ENCODE data around the gene SEC14L1.

Gene SEC14L1

DNA sequence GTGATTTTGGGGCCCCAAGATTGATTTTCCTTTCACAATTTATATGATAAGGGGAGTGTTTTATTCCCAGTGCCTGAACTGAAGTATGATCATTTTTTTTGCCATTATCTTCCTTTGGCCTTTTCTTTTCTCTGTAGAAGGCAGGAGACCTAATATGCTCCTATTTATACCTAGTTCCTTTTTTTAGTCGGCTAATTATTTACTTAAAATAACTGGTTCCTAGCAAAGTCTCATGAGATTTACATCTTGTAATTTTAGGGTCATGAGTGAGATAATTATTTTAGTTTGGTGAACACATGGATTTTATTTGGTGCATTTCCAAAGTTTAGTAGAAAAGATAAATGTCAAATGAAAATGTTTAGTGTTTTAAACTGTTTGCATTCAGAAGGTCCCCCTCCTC, 24.8 kb downstream of the SEC14L1 start:
- no peak for DNase-seq

DNA sequence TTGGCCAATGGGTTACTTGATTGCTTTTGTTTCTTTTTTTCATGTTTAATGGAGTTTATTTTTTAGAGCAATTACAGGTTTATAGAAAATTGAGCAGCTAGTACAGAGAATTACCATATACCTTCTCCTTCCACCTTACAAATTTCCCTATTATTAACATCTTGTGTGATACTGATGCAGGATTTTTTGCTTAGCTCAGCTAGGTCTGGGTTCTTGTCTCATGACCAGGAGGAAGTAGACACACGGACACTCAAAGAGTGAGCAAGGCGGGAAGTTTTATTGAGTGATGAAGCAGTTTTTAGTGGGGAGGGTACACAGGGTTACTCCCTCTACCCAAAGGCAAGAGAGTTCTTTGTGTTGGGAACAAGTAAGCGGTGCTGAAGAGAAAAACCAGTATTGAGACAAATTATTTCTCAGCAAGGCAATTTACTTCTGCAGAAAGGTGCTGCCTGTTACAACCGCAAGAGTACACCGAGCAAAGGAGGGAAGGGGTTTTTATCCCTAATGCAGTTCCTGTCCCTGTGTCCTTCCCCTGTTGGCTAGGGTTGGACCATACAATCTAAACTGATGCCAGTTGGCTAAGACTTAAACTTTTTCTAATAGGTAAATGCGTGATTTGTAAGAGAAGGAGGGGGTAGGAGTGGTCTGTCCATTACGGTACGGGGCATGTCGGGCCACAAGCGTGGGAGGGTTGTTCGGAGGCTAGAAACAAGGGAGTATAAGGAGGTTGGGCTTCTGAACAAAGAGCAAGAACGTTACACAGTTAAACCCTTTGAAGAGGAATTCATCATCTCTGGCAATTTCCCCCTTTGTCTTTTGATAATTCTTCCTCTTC, 26.9 kb downstream of the SEC14L1 start:
- DNase-seq: no peak

DNA sequence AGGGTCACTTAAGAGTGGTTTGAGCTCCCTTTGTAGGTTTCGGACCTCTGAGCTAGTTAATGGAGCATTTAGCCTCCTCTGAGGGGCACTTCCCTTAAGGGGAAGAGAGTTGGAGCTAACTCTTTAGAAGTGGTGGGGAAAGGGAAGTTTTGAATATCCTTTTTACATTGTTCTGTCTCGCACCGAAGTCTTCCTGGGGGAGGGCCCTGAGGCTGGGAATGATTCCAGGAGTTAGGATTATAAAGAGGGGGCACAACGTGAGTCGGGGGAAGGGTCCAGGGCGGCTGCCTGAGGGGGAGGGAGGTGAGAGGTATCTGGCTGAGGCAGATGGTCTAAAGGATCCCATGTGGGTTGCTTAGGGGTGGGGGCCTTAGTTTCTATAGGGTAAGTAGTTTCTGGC, 32.3 kb downstream of the SEC14L1 start:
- no peak for DNase-seq

DNA sequence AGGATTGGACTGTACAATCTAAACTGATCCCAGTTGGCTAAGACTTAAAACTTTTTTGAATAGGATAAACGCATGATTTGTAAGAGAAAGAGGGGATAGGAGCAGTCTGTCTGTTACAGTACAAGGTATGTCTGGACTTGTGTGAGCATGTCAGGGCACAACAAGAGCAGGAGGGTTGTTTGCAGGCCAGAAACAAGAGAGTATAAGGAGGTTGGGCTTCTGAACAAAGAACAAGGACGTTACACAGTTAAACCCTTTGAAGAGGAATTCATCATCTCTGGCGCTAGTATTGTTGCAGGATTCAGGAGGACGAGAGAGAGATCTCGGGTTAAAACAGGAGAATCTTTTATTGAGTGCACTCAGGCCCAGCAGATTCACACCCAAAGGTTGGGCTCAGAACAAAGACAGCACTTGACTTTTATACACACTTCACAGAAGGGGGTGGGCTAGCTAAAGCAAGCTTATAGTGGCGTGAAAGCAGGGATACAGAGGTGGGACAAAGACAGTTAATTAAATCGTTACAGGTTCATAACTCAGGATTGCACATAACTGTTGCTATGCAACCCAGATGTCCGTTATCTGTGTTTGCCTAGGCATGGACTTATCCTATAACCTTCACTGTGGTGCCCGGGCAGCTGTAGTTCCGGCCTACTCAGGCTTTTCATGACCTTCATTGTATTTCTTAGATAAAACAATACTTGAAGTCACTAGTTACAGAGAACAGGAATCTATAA, 34.3 kb downstream of the SEC14L1 start:
- DNase-seq: no peak

DNA sequence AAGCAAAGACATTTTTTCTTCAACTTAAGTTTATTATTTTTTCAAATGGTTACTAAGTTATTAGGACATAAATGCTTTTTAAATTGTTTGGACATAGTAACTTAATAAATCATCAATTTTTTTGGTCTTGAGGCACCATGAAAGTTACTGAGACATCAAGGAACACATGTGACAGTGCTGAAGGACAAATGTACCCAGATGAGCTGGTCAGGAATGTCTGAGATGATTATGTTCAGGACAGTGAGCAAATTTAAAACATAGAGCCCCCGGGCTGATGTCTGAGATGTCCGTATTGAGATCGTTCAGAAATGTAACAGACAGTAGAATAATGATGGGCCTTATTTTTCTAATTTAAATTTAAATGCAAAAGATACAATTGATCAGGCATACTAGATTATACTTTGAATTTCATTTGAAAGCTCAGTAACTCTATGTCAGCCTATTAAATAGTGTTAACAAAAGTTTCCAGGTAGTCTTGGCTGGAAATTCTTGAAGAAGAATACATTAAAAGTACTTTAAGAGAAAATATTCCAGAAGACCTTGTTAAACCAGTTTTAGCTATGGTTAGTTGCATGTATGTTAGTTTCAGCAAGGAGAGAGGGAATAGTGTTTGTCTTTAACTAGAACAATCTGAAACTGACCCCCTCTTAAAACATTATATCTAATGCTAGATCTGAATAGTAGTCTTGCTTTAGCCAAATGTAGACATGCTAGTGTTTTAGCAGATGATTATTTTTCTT, 36.4 kb downstream of the SEC14L1 start:
- no peak for DNase-seq

DNA sequence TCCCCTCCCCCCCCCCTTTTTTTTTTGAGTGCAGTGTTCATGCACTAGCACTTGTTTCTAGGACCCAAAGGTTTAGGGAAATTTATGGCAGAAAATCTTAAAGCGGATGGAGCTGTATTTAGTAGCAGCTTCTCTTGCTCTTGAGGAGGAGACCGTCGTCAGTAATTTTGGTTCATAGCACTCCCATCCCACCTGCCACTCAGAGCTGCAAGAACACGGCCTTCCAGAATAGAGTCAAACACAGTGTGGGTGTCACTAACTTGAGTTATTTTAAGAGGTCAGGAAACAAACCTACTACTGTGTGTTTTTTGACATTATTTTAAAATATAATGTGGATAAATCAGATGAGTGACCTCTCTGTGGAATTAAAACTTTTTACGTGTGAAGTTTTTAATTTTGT, 37.3 kb downstream of the SEC14L1 start:
- no peak for DNase-seq

DNA sequence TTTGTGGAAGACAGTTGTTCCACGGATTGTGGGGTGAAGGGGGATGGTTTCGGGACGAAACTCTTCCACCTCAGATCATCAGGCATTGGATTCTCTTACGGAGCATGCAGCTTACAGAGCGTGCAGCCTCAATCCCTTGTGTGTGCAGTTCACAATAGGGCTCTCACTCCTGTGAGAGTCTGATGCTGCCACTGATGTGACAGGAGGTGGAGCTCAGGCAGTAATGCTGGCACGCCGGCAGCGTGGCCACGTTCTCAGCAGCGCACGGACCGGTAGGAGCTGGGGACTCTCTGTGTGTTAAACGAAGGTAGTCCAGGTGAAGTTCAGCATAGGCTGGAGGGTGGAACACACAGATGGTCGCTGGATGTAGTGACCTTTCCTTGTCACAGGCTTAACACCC, 37.8 kb downstream of the SEC14L1 start:
- no peak for DNase-seq

DNA sequence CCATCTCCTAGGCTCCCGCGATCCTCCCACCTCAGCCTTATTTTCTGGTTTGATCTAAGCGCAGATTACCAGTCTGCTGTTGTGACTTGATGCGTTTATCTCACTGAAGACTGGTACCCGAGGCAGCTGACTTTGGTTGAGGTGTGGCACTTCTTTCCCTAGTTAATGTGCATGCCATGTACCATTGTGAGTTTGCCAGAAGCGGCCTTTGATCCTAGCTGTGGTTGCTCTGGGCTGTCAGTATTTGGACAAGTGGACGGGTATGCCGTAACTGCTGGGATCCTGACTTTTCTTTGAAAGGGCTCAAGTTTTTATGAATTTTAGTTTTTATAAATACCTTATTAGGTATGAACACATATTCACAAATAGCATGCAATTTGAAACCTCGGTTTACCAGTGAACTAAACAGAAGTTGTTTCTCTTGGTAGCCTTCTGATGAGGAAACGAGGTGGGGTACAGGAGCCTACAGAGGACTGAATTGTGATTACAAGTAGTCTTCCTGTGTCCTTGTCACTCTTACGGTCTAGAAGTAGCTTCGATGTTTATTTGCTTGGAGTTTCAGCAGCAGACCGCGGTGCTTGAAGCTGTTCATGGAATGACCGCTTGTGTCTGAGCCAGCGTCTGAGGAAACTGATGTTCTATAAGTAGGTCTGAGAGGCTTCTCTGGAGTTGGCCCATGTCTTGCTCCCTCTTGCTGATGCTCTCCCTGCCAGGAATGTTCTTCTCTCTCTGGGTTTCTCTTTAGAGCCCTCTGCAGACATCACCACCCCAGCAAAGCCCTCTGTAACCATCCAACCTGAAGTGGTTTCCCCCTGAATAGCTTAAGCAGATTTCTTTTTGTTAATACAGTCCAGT, 40.0 kb downstream of the SEC14L1 start:
- DNase-seq: no peak

DNA sequence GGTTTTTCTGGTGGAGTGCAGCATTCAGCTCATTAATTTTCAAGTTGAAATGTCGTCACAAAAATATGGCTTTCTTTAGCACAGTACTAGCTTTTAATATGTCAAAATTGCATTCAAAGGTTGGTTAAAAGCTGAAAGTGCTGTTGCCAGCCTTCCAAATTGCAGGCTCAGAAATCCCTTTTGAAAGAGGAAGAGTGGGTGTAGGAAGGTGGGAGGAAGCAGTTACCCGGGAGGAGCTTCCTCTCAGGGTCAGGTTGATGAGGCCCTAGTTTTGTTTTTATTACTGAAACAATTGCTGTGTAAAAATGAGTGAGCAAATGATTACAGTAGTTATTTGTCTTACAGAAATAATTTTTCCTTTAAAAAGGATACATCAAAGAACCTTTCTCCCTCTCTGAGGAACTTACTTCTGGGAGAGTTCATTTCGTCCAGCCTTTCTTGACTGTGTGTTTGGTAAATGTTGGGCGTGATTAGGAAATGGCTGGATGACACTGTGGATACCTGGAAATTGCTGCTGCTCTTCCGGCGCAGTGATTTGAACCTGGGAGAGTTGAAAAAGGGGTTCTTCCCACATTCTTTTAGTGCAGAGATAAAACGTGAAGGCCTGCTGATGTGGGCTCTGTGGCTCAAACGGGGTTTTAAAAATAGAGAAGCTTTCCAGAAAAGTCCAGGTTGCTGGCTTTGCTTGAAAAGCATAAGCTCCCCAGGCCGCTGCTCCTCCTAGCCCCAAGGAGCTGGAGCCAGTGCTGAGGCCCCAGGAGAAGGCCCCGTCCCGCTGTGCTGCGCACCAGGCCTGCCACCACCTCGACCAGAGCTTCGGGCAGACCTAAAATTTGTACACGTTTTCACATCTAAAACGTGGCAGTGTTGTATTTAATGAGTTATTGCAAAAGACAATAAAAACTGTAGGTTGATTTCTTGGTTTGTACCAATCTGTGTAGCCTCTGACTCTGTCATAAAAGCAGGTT, 41.7 kb downstream of the SEC14L1 start:
- DNase-seq: no peak

DNA sequence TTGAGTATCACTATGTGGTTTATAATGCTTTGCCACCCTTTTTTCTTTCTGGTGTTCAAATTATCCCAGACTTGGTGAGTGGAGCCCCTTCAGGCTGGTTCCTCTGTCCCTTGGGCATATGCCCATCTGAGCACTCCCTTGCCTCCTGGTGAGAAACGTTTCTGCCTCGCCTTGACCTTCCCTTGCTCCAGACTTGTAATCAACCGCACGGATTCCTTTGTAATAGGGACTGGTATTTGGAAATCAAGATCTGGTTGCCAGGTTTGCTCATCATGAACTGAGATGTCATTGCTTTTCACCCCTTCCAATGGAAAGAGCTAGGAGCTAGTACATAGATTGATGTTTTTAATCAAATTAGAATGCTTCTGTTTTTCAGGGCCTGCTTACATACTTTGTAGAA, 43.7 kb downstream of the SEC14L1 start:
- DNase-seq: no peak

DNA sequence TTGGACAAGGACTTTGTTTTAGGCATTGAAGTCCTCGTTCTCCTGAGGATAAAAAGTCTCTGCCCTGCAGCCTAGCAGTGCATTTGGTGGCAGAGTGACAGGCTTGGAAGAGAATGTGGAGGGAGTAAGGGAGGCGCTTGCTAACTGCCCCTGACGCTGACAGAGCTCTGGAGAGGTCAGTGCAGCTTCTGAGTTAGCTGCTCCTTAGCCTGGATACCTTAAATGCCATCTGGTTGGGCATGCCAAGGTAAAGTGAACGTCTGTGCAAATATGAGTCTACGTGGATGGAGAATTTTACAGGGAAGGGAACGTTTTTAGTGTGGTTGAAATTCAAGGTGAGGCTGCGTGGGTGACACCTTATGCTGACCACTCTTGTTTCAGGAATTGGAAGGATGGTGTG, 44.4 kb downstream of the SEC14L1 start:
- no peak for DNase-seq

DNA sequence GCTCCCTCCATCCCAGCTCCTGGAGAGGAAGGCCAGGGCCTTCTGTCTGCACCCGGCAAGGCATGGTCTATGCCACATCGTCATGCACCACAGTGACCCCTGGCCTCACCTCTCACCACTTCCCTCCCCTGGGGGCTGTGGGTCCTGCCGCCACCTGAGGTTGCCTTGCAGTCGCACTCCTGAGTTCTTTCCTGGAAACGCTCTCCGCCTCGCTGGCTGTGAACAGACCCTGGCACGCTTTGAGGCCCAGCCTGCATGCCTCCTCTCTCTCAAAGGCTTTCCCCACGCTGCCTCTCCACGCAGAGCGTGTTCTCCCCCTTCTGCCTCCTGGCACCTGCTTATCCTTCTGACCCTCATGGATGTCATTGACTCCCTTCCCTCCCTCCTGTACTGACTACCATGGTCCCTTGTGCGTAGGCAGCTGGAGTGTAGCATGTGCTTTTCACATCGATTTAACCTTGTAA, 45.4 kb downstream of the SEC14L1 start:
- DNase-seq: peak; percentile 3

DNA sequence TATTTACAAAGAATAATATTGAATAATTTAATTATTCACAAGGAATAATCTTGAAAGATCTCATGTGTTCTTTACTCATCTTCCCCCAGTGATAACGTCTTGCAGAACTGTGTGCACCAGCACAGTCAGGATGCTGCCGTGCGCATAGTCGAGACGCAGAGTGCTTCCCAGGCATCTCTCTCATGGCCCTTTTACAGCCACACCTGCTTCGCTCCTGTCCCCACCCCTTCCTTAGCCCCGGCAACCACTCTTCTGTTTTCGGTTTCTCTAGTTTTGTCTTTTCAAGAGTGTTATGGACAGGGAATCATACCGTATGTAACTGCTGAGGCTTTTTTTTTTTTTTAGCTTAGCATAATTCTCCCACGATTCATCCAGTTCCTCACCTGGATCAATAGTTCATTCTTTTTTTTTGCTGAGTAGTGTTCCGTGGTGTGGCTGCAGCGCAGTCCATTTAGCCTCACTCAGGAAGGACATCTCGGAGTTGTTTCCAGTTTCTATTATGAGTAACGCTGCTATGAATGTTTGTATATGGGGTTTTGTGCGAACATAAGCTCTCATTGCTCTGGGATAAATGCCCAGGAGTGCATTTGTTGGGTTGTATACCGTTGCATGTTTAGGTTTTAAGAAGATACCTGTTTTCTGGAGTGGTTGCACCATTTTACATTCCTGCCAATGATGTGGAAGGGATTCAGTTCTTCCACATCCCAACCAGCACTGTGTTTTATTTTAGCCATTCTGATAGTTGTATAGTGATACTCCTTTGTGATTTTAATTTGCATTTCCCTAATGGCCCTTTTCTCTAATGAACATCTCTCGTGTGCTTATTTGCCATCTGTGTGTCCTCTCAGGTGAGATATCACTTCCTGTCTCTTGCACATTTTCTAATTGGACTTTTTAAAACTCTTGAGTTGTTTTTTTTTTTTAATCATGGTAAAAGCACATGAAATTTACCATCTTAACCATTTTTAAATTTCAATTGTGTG, 47.6 kb downstream of the SEC14L1 start:
- DNase-seq: no peak

DNA sequence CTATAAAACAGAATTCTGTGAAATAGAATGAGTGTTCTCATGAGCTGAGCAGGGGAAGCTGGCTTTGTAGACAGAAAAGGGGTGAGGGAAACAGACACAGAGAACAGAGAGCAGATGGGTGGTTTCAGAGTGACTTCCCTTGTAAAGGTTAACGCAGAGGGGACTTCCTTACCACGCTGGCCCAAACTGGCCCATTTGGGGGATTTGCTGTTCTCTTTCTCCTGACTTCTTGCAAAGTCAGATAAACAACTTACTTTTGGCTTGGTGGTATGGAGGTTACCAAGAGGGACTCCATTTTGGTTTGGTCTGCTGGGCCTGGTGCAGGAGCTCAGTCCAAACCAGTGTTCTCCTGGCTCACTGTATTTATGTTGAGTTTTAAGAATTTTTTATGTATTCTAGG, 48.4 kb downstream of the SEC14L1 start:
- DNase-seq: peak; percentile 28

DNA sequence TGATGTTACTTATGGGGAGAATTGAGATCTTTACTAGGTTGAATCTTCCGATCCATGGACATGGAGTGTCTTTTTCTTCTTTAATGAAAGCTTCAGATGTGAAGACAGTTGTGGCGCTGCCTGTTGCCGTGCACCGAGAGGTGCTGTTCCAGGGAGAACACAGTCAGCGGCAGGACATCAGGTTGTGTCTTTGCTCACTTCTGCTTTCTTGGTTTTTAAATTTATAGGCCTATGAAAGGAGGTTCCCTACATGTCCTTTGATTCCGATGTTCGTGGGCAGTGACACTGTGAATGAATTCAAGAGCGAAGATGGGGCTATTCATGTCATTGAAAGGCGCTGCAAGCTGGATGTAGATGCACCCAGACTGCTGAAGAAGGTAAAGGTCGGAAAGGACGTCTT, 49.8 kb downstream of the SEC14L1 start:
- no peak for DNase-seq

DNA sequence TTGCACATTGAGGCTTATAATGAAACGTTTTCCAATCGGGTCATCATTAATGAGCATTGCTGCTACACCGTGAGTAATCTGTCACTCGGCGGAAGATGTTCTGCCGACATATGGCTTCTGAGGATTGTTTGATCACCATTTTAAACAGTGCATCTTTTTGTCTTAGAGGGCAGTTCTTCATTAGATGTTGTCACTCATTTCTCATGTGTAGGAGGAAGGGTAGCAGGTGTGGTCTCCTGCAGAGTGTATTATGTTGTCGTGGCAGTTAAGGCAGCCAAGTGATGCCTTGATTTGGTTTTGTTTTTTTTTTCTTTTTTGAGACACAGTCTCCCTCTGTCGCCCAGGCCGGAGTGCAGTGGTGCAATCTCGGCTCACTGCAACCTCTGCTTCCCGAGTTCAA, 50.5 kb downstream of the SEC14L1 start:
- DNase-seq: no peak

DNA sequence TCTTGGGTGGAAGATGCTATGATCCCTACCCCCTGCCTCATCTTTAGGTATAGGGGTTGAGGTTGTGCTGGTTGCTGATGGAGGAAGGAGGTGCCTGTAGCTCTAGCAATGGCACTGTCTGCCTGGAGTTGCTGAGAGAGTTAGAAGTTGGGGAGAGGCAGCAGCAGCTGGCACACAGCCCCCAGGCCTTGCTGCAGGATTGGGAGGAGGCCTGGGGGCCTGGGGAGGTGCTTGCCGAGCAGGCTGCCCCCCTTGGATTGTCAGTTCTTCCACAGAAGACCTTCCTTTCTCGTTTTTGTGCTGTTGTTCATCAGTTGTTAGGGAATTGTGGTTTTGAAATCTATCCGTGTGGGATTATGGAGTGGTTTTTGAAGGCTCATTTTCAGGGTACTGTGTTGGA, 52.9 kb downstream of the SEC14L1 start:
- DNase-seq: no peak

DNA sequence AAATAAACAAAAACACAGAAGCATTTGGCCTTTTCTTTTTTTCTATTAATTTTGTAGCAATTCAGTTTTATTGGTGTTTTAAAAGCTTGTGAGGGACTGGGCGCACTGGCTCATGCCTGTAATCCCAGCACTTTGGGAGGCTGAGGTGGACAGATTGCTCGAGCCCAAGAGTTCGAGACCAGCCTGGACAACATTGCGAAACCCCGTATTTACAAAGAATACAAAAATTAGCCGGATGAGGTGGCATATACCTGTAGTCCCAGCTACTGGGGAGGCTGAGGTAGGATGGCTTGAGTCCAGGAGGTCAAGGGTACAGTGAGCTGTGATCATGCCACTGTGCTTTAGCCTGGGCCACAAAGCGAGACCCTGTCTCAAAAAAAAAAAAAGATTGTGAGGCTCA, 53.4 kb downstream of the SEC14L1 start:
- DNase-seq: no peak

DNA sequence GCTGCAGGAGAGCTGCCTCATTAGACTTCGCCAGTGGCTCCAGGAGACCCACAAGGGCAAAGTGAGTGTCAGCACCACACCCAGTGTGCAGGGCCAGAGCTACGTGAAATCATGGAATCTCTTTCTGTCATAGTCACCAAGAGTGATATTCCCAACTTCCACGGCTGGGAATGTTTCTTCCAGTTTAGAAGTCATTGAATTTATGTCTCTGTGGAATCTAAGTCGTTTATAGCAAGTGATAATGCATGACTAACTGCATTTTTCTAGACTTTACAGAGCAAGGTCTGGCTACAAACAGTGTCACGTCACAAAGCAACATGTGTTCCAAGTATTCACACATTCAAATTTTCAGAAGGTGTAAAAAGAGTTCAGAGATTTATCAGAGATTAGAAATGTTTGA, 55.5 kb downstream of the SEC14L1 start:
- DNase-seq: no peak

DNA sequence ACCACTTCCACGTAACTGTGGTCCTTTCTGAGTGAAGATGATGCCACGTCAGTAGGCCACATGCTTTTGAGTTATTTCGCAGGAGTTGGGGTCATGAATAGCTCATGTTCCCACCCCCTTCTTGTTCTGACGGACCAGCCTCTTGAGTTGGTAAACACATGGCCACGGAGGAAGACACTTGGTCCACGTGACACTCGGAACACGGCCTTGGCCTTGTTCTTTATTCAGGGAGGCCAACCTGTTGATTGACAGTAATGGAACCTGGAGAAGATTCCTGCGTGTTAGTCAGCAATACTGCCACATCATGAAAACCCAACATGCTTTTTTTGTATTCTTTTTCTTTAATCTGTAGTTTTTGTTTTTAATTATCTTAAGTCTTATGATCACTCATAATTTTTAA, 56.3 kb downstream of the SEC14L1 start:
- no peak for DNase-seq

Data from stimulated activated CD4-positive, alpha-beta T cell treated with anti-CD3 and anti-CD28 coated beads, Interleukin-4, amount 100 ng/mL, for 1 hour (primary cell).